Osteoblast (primary cell): ENCODE results near the gene MERTK. TPM values are rescaled to one million over a fixed set of nuclear protein-coding genes. Genes with fewer than 3 reads are reported as not detected.
A peak's percentile ranks its signal among the peaks of the same experiment; 100 is the strongest.

Experiments
- DNase-seq: peaks from one replicate; pipeline ENCODE4 v3.0.0; 2011; ENCODE audit warnings: low spot score, mixed read lengths; ENCODE audit not compliant: insufficient read length; ENCODE audit errors: missing footprints
- H2AFZ ChIP-seq: 2 replicates; pipeline ENCODE4 v1.6.0; 2011; ENCODE audit warnings: mild to moderate bottlenecking, low read length
- H3K27ac ChIP-seq: 2 replicates; pipeline ENCODE4 v1.5.1; 2011; ENCODE audit warnings: mild to moderate bottlenecking, low read depth, low read length, moderate library complexity
- H3K27me3 ChIP-seq: 2 replicates; pipeline ENCODE4 v1.6.0; 2012; ENCODE audit warnings: mild to moderate bottlenecking, control low read depth, inconsistent platforms, low read length, moderate library complexity; ENCODE audit not compliant: insufficient read depth
- H3K36me3 ChIP-seq: 2 replicates; pipeline ENCODE4 v1.5.1; 2011; ENCODE audit warnings: mild to moderate bottlenecking, low read length, control low read depth, moderate library complexity; ENCODE audit not compliant: insufficient read depth
- H3K4me1 ChIP-seq: 2 replicates; pipeline ENCODE4 v1.5.1; 2011; ENCODE audit warnings: mild to moderate bottlenecking, low read length, control low read depth, moderate library complexity; ENCODE audit not compliant: insufficient read depth
- H3K4me2 ChIP-seq: 2 replicates; pipeline ENCODE4 v1.6.0; 2011; ENCODE audit warnings: mild to moderate bottlenecking, low read length; ENCODE audit not compliant: insufficient read depth
- H3K4me3 ChIP-seq: fragments of 200-600 bp; sonication (generic); 3 replicates; pipeline ENCODE4 v1.5.1; 2012; ENCODE audit warnings: mild to moderate bottlenecking, low read length, inconsistent platforms; ENCODE audit not compliant: insufficient read depth
- H3K79me2 ChIP-seq: 2 replicates; pipeline ENCODE4 v1.6.0; 2012; ENCODE audit warnings: mild to moderate bottlenecking, low read length, control low read depth, inconsistent platforms; ENCODE audit not compliant: insufficient read depth
- H3K9me3 ChIP-seq: 2 replicates; pipeline ENCODE4 v1.5.1; 2011; ENCODE audit warnings: low read depth, low read length, control low read depth
- H4K20me1 ChIP-seq: 2 replicates; pipeline ENCODE4 v1.6.0; 2012; ENCODE audit warnings: mild to moderate bottlenecking, low read length, control low read depth; ENCODE audit not compliant: insufficient read depth
- CTCF ChIP-seq: IDR thresholded peaks from 2 replicates; pipeline ENCODE4 v1.5.1; 2011; ENCODE audit warnings: mild to moderate bottlenecking, low read depth, low read length, moderate library complexity; ENCODE audit errors: extremely low read depth
- total RNA-seq: library from RNA; depleted of rRNA; stranded (reverse); fragments of >200 nt; gene quantifications from 2 replicates; pipeline ENCODE4 v1.2.3, GENCODE V29; 2012

The MERTK gene
- total RNA-seq, 1 donor: 0.72 TPM

- Histone ChIP-seq H3K27me3 (no peaks in the 10 kb centered on the region), H3K4me3 (no peak overlapping the region), H4K20me1 (peaks cover 4% of the 10 kb centered on the region), H3K27ac (no peak overlapping the region), H2AFZ (no peak overlapping the region), H3K9me3 (no peaks in the 10 kb centered on the region), H3K4me1 (peaks cover 6% of the 10 kb centered on the region), H3K4me2 (no peak overlapping the region), H3K36me3 (no peaks in the 10 kb centered on the region), H3K79me2 (no peaks in the 10 kb centered on the region)
- no peak for TF ChIP-seq CTCF
- peak; percentile 22 for DNase-seq
Measured at GRCh38 chr2:112050316-112050715, 151.9 kb downstream of the MERTK start.

- Histone ChIP-seq H3K4me1 (peaks cover 19% of the 10 kb centered on the region), H3K36me3 (peaks cover 3% of the 10 kb centered on the region), H3K4me2 (peak overlapping the region; percentile 98), H3K4me3 (peak overlapping the region; percentile 85), H3K9me3 (no peaks in the 10 kb centered on the region), H3K27me3 (no peaks in the 10 kb centered on the region), H3K79me2 (peaks cover 25% of the 10 kb centered on the region), H4K20me1 (peaks cover 19% of the 10 kb centered on the region), H3K27ac (peak overlapping the region; percentile 52), H2AFZ (peak overlapping the region; percentile 98)
- DNase-seq: peak; percentile 96
- no peak for TF ChIP-seq CTCF
Measured at GRCh38 chr2:112053917-112054846, 155.8 kb downstream of the MERTK start.

- H3K4me1 ChIP-seq: peaks cover 19% of the 10 kb centered on the region
- no peaks in the 10 kb centered on the region for H3K27me3 ChIP-seq
- H3K9me3 ChIP-seq: no peaks in the 10 kb centered on the region
- peak within 1 kb of the TSS; percentile 84 for H3K27ac ChIP-seq
- H2AFZ ChIP-seq: peak within 1 kb of the TSS; percentile 98
- H4K20me1 ChIP-seq: peaks cover 23% of the 10 kb centered on the region
- peak within 1 kb of the TSS; percentile 95 for H3K4me3 ChIP-seq
- no peak for TF ChIP-seq CTCF
- DNase-seq: peak; percentile 98
- H3K4me2 ChIP-seq: peak within 1 kb of the TSS; percentile 98
- H3K79me2 ChIP-seq: peaks cover 32% of the 10 kb centered on the region
- H3K36me3 ChIP-seq: peaks cover 11% of the 10 kb centered on the region
Measured at GRCh38 chr2:112054847-112055729, 156.7 kb downstream of the MERTK start, which contains the start of gene TMEM87B. Gene TMEM87B (plus strand): TSS chr2:112055269. CDS start chr2:112055592, 323 bp downstream.
